Spleen (tissue), 11 donors: ENCODE results near the gene CIB4. TPM values are rescaled to one million over a fixed set of nuclear protein-coding genes. Genes with fewer than 3 reads are reported as not detected.

Experiments used
- DNase-seq: peaks from one replicate; pipeline ENCODE4 v3.0.0-alpha.2; 2020
- H3K27ac ChIP-seq, 8 donors: fragments of 200-600 bp; sonication (generic) in 7 of 8; 1 replicate in 4 of 8; 2 replicates in 4 of 8; pipeline versions ENCODE4 v1.5.0 to v1.8.0; 2016 to 2021; ENCODE audit warnings: inconsistent platforms in 4 of 8, mild to moderate bottlenecking in 4 of 8, moderate library complexity in 1 of 8
- H3K27me3 ChIP-seq, 7 donors: fragments of 200-600 bp; sonication (generic) in 6 of 7; replicated peaks in 1 of 7; 1 replicate in 4 of 7; 2 replicates in 3 of 7; pipeline versions ENCODE4 v1.5.0 to v1.8.0; 2016 to 2021; ENCODE audit warnings: inconsistent platforms in 3 of 7, mild to moderate bottlenecking in 1 of 7
- H3K36me3 ChIP-seq, 6 donors: fragments of 200-600 bp; sonication (generic) in 5 of 6; 1 replicate in 4 of 6; 2 replicates in 2 of 6; pipeline versions ENCODE4 v1.5.0 to v1.8.0; 2016 to 2021; ENCODE audit warnings: inconsistent platforms in 2 of 6
- H3K4me1 ChIP-seq, 6 donors: fragments of 200-600 bp; sonication (generic) in 5 of 6; 1 replicate in 3 of 6; 2 replicates in 3 of 6; pipeline versions ENCODE4 v1.5.0 to v1.8.0; 2016 to 2021; ENCODE audit warnings: inconsistent platforms in 3 of 6
- H3K4me3 ChIP-seq, 8 donors: fragments of 200-600 bp; sonication (generic) in 7 of 8; 1 replicate in 4 of 8; 2 replicates in 4 of 8; pipeline versions ENCODE4 v1.5.0 to v1.8.0; 2016 to 2021; ENCODE audit warnings: inconsistent platforms in 4 of 8, mild to moderate bottlenecking in 4 of 8, moderate library complexity in 2 of 8
- H3K9me3 ChIP-seq, 8 donors: fragments of 200-600 bp; sonication (generic) in 7 of 8; 1 replicate in 4 of 8; 2 replicates in 4 of 8; pipeline versions ENCODE4 v1.5.0 to v1.8.0; 2016 to 2021; ENCODE audit warnings: inconsistent platforms in 4 of 8
- CTCF ChIP-seq, 11 experiments: fragments of 200-600 bp in 7 of 11; fragments of 450-650 bp in 4 of 11; sonication (generic) in 4 of 11; IDR thresholded peaks in 8 of 11; conservative IDR thresholded peaks in 3 of 11; 1 replicate in 7 of 11; 2 replicates in 4 of 11; pipeline versions ENCODE4 v1.4.0 to v1.8.0; 2016 to 2021; ENCODE audit warnings: antibody characterized with exemption in 11 of 11, inconsistent platforms in 4 of 11, mild to moderate bottlenecking in 1 of 11
- POLR2A ChIP-seq, 3 donors: fragments of 450-650 bp; IDR thresholded peaks; one replicate each; pipeline ENCODE4 v1.5.1; 2017; ENCODE audit warnings: antibody characterized with exemption in 3 of 3, mild to moderate bottlenecking in 1 of 3
- POLR2AphosphoS5 ChIP-seq, 3 donors: sonication (generic); formaldehyde crosslinking; IDR thresholded peaks; one replicate each; pipeline ENCODE4 v1.5.1; 2017; ENCODE audit warnings: antibody characterized with exemption in 3 of 3
- WGBS, 5 donors: extraction: QIAGEN DNeasy Blood & Tissue Kit in 3 of 5; methylation state at CpG; one replicate each; pipeline versions ENCODE4 v1.1.5 to v1.1.7; 2013 to 2018; 5-methylcytosine and 5-hydroxymethylcytosine counted together
- intact Hi-C: fragments of 100-400 bp; cut with DNase I; formaldehyde crosslinking; loops from one replicate; pipeline ENCODE4 v1.15.0; 2023; ENCODE audit warnings: low total_unique reads
- polyA plus RNA-seq, 3 donors: library from polyadenylated mRNA; stranded (reverse); fragments of 200-250 nt; gene quantifications; one replicate each; pipeline ENCODE4 v1.2.1, GENCODE V29; 2013
- small RNA-seq, 4 donors: library from RNA; depleted of rRNA; stranded (forward); fragments of <200 nt; gene quantifications; one replicate each; pipeline ENCODE3, GENCODE V24; 2016
- total RNA-seq, 7 donors: library from RNA; depleted of rRNA in 3 of 7; stranded (reverse); fragments of >200 nt in 3 of 7; fragmentation: NEBNext Ultra II Directional in 4 of 7; extraction: Animal tissue kit (Norgen Biotek cat#: 25700) in 4 of 7; gene quantifications; one replicate each; pipeline versions ENCODE4 v1.1.0 to v1.2.1, GENCODE V29; 2016 to 2021
- donor health status: healthy with polysubstance abuse.
- donor health status: DM: no; HTN: no; CAD: no; lungs with moderate emphysema.
- donor health status: DM: no; HTN: no; CAD: no.
- donor health status: Bipolar disorder and iron deficiency.
- donor health status: healthy.
- donor health status: DM: no; HTN: no; CAD: no.
- donor health status: DM: yes; HTN: yes; CAD: no.

The CIB4 gene
- total and polyA plus RNA-seq, 10 donors, result not detected

GRCh38 chr2:26534098-26534864 is 106.9 kb downstream of the CIB4 start:
- TF ChIP-seq POLR2AphosphoS5 (IDR thresholded peaks at IDR 0.05) (no peak), POLR2A (IDR thresholded peaks at IDR 0.05) (no peak)

DNA sequence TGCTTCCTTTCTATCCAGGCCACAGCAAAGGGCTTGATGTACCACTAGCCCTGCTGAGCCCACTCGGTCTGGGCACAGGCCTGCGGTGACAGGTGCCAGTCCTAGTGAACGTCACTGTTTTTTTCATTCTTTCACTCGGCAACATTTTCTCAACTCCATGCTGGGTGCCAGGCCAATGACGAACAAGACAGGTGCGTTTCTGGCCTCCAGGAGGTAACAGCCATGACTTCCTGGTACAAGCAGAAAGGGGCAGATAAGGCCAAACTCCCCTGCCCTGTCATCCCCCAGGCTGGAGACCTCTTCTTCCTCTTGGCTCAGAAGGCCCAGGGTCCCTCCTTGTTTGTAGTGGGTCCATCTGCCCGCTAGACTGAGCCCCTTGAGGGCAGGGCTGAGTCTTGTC is 107.5 kb downstream of the CIB4 start:
- intact Hi-C loops, result no loop called here
- 84 to 94% (median 90%) methylated on average over 7 of the region's 7 CpGs for WGBS, 5 donors
- no peaks in the 10 kb centered on the region for H3K9me3 ChIP-seq
- TF ChIP-seq POLR2AphosphoS5 (IDR thresholded peaks at IDR 0.05) (no peak), CTCF (IDR thresholded peaks at IDR 0.05 in 8 of 11, conservative IDR thresholded peaks at IDR 0.05 in 3 of 11) (no peak), POLR2A (IDR thresholded peaks at IDR 0.05) (no peak)
- DNase-seq, result peak; percentile 39
- H3K36me3 ChIP-seq, result no peaks in the 10 kb centered on the region
- H3K27me3 ChIP-seq, result peaks cover 0 to 38% (median 0%) of the 10 kb centered on the region in 7 donors
- no peak overlapping the region for H3K4me3 ChIP-seq
- H3K27ac ChIP-seq, result no peak overlapping the region
- H3K4me1 ChIP-seq, result no peaks in the 10 kb centered on the region

More at GRCh38 chr2:26534098-26534864, 106.9 kb downstream of the CIB4 start:
- intact Hi-C loops, result no loop called here
- Histone ChIP-seq H3K4me1 (no peaks in the 10 kb centered on the region), H3K36me3 (no peaks in the 10 kb centered on the region), H3K4me3 (no peak overlapping the region), H3K27ac (no peak overlapping the region), H3K27me3 (peaks cover 0 to 32% (median 0%) of the 10 kb centered on the region in 7 donors), H3K9me3 (no peaks in the 10 kb centered on the region)
- 77 to 85% (median 82%) methylated on average over 3 to 4 of the region's 4 CpGs for WGBS, 5 donors
- DNase-seq, result peak; percentile 33

- Histone ChIP-seq H3K9me3 (no peaks in the 10 kb centered on the region), H3K36me3 (no peaks in the 10 kb centered on the region), H3K27ac (no peak overlapping the region), H3K4me3 (no peak overlapping the region), H3K4me1 (no peaks in the 10 kb centered on the region), H3K27me3 (peaks cover 0 to 40% (median 0%) of the 10 kb centered on the region in 7 donors)
- WGBS, 5 donors, result 79 to 90% (median 86%) methylated on average over 12 of the region's 12 CpGs
- intact Hi-C loops, result no loop called here
- DNase-seq, result peak; percentile 48
- TF ChIP-seq CTCF (IDR thresholded peaks at IDR 0.05 in 8 of 11, conservative IDR thresholded peaks at IDR 0.05 in 3 of 11) (no peak), POLR2AphosphoS5 (IDR thresholded peaks at IDR 0.05) (no peak), POLR2A (IDR thresholded peaks at IDR 0.05) (no peak)
Measured at GRCh38 chr2:26532301-26533250, 108.6 kb downstream of the CIB4 start.

Small RNA genes lying within 50 kb of the gene (small RNA-seq; reads per million reads assigned to genes)
- gene AC015977.1, result 0 reads per million in 4 donors

Other genes starting within 250 kb of the CIB4 start
- under 1 TPM in 2 of 7 donors, not detected in 5; 0.23 to 0.25 TPM for gene DRC1, start 239.4 kb downstream of the CIB4 start, total RNA-seq
- under 1 TPM in 1 of 3 donors, not detected in 2; 0.04 TPM for gene DRC1, start 239.4 kb downstream of the CIB4 start, polyA plus RNA-seq
- 1 to 10 TPM in 1 of 7 donors, under 1 TPM in 6; 0.19 to 1.6 (median 0.34) TPM for gene OTOF, start 163.2 kb downstream of the CIB4 start, total RNA-seq
- gene OTOF, start 163.2 kb downstream of the CIB4 start, polyA plus RNA-seq, result under 1 TPM; 0.06 to 0.17 (median 0.16) TPM
- gene KCNK3, start 51.4 kb upstream of the CIB4 start, total RNA-seq, result 1 to 10 TPM; 1.1 to 6.0 (median 2.9) TPM
- 1 to 10 TPM in 1 of 3 donors, under 1 TPM in 2; 0.61 to 1.2 (median 0.83) TPM for gene KCNK3, start 51.4 kb upstream of the CIB4 start, polyA plus RNA-seq
- gene SLC35F6, start 122.9 kb upstream of the CIB4 start, total RNA-seq, result 10 to 100 TPM; 28.3 to 50.2 (median 40.0) TPM
- gene SLC35F6, start 122.9 kb upstream of the CIB4 start, polyA plus RNA-seq, result 10 to 100 TPM in 1 of 3 donors, 1 to 10 TPM in 2; 5.3 to 10.9 (median 7.0) TPM
- gene CENPA, start 144.7 kb upstream of the CIB4 start, total RNA-seq, result 1 to 10 TPM in 6 of 7 donors, not detected in 1; 1.1 to 7.3 (median 4.2) TPM
- 1 to 10 TPM in 2 of 3 donors, under 1 TPM in 1; 0.80 to 5.5 (median 2.5) TPM for gene CENPA, start 144.7 kb upstream of the CIB4 start, polyA plus RNA-seq
- under 1 TPM in 1 of 7 donors, not detected in 6; 0.07 TPM for gene DPYSL5, start 206.8 kb upstream of the CIB4 start, total RNA-seq
- gene DPYSL5, start 206.8 kb upstream of the CIB4 start, polyA plus RNA-seq, result under 1 TPM in 2 of 3 donors, not detected in 1; 0.02 TPM